Skeletal muscle tissue (tissue), 4 donors: ENCODE measurements around the gene MRGPRE. TPM values are rescaled to one million over a fixed set of nuclear protein-coding genes. Genes with fewer than 3 reads are reported as not detected.

Experiments
- H3K27ac ChIP-seq: one replicate; pipeline ENCODE4 v1.7.0; 2013; ENCODE audit warnings: mild to moderate bottlenecking, low read depth, low read length, inconsistent platforms
- H3K27me3 ChIP-seq, 3 donors: one replicate each; pipeline ENCODE4 v1.7.0; 2013; ENCODE audit warnings: low read length in 3 of 3; ENCODE audit not compliant: control insufficient read depth in 3 of 3, insufficient read depth in 3 of 3
- H3K36me3 ChIP-seq, 3 donors: one replicate each; pipeline ENCODE4 v1.7.0; 2013; ENCODE audit warnings: low read length in 3 of 3; ENCODE audit not compliant: control insufficient read depth in 3 of 3, insufficient read depth in 3 of 3
- H3K4me1 ChIP-seq, 3 donors: one replicate each; pipeline ENCODE4 v1.7.0; 2013; ENCODE audit warnings: low read length in 3 of 3, mild to moderate bottlenecking in 3 of 3; ENCODE audit not compliant: control insufficient read depth in 3 of 3, insufficient read depth in 3 of 3
- H3K4me3 ChIP-seq, 3 donors: one replicate each; pipeline ENCODE4 v1.7.0; 2013; ENCODE audit warnings: low read length in 3 of 3
- H3K9ac ChIP-seq, 3 donors: one replicate each; pipeline ENCODE4 v1.7.0; 2013; ENCODE audit warnings: low read length in 3 of 3, mild to moderate bottlenecking in 3 of 3, moderate library complexity in 2 of 3, low read depth in 1 of 3
- H3K9me3 ChIP-seq, 3 donors: one replicate each; pipeline ENCODE4 v1.7.0; 2013; ENCODE audit warnings: low read length in 3 of 3; ENCODE audit not compliant: control insufficient read depth in 3 of 3
- total RNA-seq: library from RNA; depleted of rRNA; stranded (reverse); fragments of >200 nt; gene quantifications from one replicate; pipeline ENCODE4 v1.2.3, GENCODE V29; 2014
- donor health status: Osteomylitis.

MRGPRE gene
- total RNA-seq, 1 donor from 2014 or later: not detected

DNA sequence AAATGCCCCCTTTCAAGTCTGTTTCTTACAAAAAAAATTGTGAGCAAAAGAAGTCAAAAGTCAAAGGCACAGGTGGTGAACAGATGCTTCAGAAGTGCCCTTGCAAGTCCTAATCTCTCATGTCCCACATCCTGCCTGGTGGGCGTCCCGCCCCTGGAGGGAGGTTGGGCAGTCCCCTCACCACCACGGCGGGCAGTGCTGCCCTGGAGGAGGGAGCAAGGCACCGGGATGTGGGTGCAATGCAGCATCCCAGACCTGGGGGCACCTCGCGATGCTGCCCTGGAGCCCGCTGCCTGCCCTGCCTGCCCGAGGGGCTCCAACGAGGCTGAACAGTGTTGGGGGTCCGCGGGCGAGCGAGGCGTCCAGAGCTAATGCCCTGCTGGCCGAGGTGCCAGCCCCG is 29.5 kb downstream of the MRGPRE start:
- Histone ChIP-seq H3K9ac (no peak overlapping the region), H3K27ac (no peak overlapping the region), H3K4me3 (no peak overlapping the region), H3K9me3 (no peaks in the 10 kb centered on the region), H3K27me3 (peaks cover 39 to 64% (median 60%) of the 10 kb centered on the region in 3 donors), H3K4me1 (peaks cover 0 to 9% (median 4%) of the 10 kb centered on the region in 3 donors), H3K36me3 (no peaks in the 10 kb centered on the region)

DNA sequence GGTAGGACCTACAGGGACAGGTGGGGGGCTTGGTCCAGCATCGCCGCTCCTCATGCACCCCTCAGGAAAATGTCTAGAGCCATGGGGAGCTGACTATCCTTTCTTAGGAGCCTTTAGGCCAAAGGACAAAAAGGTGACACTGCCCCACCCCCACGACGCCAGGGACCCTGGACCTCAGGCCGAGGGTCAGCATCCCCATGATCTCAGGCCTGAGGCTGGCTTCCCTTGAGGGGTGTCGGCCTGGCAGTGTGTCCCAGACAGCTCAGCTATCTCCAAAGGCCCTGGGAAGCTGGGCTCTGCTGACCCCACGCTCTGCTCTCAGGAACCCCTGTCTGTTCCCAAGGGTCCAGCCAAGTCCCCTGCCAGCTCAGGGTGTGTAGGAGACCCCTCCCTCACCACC is 29.9 kb downstream of the MRGPRE start:
- H3K4me1 ChIP-seq: peaks cover 0 to 9% (median 4%) of the 10 kb centered on the region in 3 donors
- no peak overlapping the region for H3K4me3 ChIP-seq
- H3K9ac ChIP-seq: no peak overlapping the region
- H3K27me3 ChIP-seq: peaks cover 39 to 66% (median 63%) of the 10 kb centered on the region in 3 donors
- no peak overlapping the region for H3K27ac ChIP-seq
- no peaks in the 10 kb centered on the region for H3K36me3 ChIP-seq
- H3K9me3 ChIP-seq: no peaks in the 10 kb centered on the region

DNA sequence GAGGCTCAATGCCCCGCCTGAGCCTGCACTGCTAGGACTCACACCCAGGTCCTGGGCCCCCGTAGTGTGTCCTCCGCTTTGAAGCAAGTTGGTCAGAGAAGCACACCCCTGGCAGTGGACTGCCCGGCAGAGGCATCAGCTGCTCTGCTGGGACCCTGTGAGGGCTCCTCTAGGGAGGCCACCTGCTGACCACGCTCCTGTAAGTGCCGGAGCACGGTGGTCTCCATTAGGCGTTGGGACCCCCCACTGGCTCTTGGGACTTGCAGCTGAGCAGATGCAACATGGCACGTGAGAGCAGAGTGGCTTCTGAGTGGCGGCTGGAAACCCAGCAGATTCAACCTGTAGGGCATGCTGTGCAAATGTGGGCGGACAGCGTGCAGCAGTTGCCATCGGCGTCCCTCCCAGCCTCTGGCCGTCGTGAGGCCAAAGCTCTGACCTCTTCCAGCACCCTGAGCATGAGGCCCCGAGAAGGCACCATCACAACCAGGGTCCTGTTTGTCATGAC is 30.5 kb downstream of the MRGPRE start:
- H3K27me3 ChIP-seq: peaks cover 39 to 68% (median 66%) of the 10 kb centered on the region in 3 donors

DNA sequence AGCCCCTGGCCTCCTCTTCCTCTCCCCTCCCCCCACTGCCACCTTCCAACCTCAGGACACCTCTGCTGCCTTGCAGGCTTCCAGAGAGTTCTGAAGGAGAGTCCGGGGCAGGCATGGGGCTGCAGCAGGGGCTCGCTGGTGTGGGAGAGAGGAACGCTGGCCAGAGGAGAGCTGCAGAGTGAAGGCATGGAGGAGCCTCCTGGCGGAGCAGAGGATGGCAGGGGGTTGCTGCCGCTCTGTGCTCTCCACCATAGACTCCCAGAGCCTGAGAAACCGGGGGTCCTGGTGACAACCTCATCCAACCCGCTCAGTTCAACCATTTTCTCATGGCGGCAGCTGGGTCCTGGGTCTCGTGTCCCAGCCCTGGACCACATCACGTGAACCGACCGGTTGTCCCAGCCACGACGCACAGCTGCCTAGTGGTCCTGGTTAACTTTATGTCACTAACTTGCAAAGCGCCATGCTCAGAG is 31.1 kb downstream of the MRGPRE start:
- H3K36me3 ChIP-seq: no peaks in the 10 kb centered on the region
- peaks cover 39 to 71% (median 70%) of the 10 kb centered on the region in 3 donors for H3K27me3 ChIP-seq
- no peak overlapping the region for H3K4me3 ChIP-seq
- H3K9ac ChIP-seq: no peak overlapping the region
- H3K9me3 ChIP-seq: no peaks in the 10 kb centered on the region
- H3K4me1 ChIP-seq: peaks cover 0 to 9% (median 4%) of the 10 kb centered on the region in 3 donors
- no peak overlapping the region for H3K27ac ChIP-seq

More for the DNA sequence above, 30.5 kb downstream of the MRGPRE start:
- Histone ChIP-seq H3K4me1 (peaks cover 0 to 9% (median 4%) of the 10 kb centered on the region in 3 donors), H3K4me3 (no peak overlapping the region), H3K27ac (no peak overlapping the region), H3K9ac (no peak overlapping the region), H3K9me3 (no peaks in the 10 kb centered on the region), H3K36me3 (no peaks in the 10 kb centered on the region)

DNA sequence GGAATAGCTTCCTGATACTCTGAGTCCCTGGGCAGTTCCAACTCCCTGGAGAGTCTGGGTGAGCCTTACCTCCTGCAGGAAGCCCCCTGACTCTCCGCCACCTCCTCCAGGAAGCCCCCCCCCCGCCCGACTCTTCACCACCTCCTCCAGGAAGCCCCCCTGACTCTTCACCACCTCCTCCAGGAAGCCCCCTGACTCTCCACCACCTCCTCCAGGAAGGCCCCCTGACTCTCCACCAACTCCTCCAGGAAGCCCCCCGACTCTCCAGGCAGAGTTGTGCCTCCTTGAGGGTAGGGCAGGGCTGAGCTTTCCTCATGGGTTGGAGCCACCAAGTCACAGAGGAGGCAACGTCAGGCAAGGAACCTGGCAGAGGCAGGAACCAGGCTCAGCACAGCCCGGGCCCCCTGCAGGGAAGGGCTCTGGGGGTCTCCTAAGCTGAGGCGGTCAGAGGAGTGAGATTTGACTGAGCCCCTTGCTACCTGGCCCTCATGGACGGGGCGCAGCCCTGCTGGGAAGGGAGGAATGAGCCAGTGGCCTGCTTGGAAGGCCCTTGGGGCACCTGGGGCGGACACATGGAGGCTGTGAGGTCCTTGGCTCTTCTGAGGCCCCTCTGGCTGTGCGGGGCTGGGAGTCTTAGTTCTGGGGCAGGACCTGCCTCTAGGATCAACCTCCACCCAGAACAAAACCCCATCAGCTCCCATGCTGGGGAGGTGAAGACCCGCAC is 31.7 kb downstream of the MRGPRE start:
- Histone ChIP-seq H3K9ac (no peak overlapping the region), H3K27ac (no peak overlapping the region), H3K4me3 (no peak overlapping the region), H3K27me3 (peaks cover 39 to 75% (median 74%) of the 10 kb centered on the region in 3 donors), H3K36me3 (no peaks in the 10 kb centered on the region), H3K9me3 (no peaks in the 10 kb centered on the region), H3K4me1 (peaks cover 0 to 9% (median 4%) of the 10 kb centered on the region in 3 donors)

DNA sequence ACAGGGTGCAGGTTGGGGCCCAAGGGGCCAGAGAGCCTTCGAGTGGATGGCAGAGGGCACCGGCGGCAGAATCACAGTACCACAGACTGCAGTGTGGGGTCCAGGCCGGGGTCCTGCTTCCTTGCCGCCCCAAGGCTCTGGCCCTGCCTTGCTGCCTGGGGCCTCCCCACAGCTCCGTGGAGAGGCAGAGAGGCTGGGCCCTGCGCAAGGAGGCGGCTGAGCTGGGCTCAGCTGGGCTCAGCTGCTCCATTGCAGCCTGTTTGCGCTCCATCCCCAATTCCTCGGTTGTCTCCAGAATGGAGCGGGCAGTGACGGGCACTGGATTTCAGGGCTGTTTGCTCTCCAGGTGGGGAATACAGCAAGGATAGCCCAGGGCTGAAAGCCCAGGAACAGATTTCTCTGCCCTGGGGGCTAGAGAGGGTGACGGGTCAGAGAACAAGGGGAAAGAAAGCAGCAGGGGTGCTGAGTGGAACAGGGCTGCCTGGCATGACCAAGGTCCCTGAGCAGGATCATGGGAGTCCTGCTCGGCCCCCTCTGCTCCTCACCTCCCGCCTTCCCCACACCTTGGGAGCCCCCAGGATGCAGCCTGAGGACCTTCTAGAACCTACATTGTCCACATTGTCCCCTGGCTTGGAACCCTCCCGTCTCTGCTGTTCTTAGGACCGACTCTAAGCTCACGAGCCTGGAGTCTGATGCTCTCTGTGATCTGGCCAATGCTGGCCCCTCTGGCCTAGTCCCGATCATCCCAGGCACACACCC is 32.5 kb downstream of the MRGPRE start:
- no peak overlapping the region for H3K4me3 ChIP-seq
- H3K4me1 ChIP-seq: peaks cover 0 to 9% (median 0%) of the 10 kb centered on the region in 3 donors
- no peak overlapping the region for H3K27ac ChIP-seq
- H3K27me3 ChIP-seq: peaks cover 37 to 76% (median 74%) of the 10 kb centered on the region in 3 donors
- H3K9ac ChIP-seq: no peak overlapping the region
- H3K9me3 ChIP-seq: no peaks in the 10 kb centered on the region
- no peaks in the 10 kb centered on the region for H3K36me3 ChIP-seq

DNA sequence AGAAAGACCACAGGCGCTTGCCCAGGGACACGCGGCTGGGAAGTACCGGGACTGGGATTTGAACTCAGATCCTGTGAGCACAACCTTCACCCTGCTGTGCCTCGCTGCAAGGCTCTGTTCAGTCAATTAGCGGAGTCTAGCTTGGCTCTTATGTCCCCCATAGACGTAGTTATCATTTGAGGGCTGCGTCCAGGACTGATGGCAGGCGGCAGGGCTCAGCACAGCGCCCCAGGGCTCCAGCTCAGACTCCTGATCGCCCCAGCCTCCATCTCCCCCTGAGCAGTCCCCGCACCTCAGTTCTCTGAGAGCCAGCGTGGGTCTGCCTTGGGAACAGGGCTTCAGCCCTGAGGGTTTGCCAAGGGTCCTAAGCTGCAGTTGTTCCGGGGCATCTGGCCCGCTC is 33.4 kb downstream of the MRGPRE start:
- H3K27me3 ChIP-seq: peaks cover 31 to 67% (median 67%) of the 10 kb centered on the region in 3 donors
- H3K27ac ChIP-seq: no peak overlapping the region
- no peaks in the 10 kb centered on the region for H3K9me3 ChIP-seq
- H3K36me3 ChIP-seq: no peaks in the 10 kb centered on the region
- H3K9ac ChIP-seq: no peak overlapping the region
- peaks cover 0 to 9% (median 0%) of the 10 kb centered on the region in 3 donors for H3K4me1 ChIP-seq
- no peak overlapping the region for H3K4me3 ChIP-seq

DNA sequence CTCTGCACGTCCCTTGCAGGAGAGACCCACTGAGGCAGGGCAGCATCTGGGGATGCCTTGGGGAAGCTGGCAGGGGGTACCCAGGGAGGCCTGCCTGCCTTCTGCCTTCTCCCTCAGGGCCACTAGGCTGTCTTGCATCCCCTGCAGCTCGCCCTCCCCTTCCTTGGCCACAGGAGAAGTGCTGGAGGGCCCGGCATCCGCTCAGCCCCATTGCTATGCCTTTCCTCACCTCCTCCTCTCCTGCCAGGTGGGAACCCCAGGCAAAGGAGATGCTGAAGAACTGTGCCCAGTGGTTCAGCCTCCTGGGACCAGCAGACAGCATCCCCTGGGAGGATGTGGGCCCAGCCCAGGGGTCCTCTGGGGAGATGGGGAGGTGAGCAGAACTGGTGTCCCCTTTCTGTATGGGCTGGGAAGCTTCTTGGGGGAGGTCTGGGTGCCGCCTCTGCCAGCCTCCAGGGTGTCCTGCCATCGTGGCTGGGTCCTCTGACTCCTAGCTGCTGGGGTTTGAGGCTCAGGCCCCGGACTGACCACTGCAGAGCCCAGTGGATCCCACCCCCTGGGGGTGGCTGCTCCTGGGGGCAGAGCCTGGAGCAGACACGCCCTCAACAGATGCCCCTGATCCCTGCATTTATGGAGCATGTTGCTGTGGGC is 34.2 kb downstream of the MRGPRE start:
- Histone ChIP-seq H3K36me3 (no peaks in the 10 kb centered on the region), H3K27ac (no peak overlapping the region), H3K27me3 (peaks cover 25 to 62% (median 59%) of the 10 kb centered on the region in 3 donors), H3K9ac (no peak overlapping the region), H3K4me3 (no peak overlapping the region), H3K4me1 (peaks cover 0 to 3% (median 0%) of the 10 kb centered on the region in 3 donors), H3K9me3 (no peaks in the 10 kb centered on the region)

DNA sequence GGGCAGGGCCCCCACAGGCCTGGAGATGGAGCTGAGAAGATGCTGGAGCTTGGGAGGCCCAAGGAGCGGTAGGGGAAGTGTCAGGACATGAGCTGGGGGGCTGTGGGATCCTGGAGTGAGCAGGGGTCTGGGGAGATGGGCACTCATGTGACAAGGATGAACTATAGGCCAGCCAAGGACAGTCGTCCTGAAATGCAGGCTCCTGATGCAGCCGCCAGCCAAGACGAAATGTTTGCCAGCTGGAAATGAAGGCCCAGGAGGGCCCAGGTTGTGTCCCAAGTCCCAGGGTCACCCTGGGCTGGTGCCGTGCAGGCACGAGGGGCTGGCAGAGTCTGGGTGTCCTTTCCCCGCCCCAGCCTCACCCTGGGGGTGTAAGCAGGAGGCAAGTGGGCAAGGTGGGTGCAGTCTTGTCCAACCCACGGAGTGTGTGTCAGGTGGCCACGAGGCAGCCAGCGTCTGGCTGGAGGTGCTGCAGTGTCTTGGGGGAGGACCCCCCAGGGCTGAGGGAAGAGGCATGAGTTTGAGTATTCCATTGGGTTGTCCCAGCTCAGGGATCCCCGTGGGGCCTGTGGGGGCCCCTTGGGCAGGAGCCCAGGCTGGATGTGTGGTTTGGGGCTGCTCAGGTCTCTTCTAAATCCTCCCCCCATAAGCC is 35.0 kb downstream of the MRGPRE start:
- no peak overlapping the region for H3K4me3 ChIP-seq
- H3K27ac ChIP-seq: no peak overlapping the region
- H3K27me3 ChIP-seq: peaks cover 17 to 60% (median 51%) of the 10 kb centered on the region in 3 donors
- no peaks in the 10 kb centered on the region for H3K9me3 ChIP-seq
- H3K9ac ChIP-seq: no peak overlapping the region
- no peaks in the 10 kb centered on the region for H3K4me1 ChIP-seq
- no peaks in the 10 kb centered on the region for H3K36me3 ChIP-seq
